GM21528 (cell line): ENCODE data around the gene TOGARAM1.

ENCODE experiments used
- ATAC-seq: cut with Tn5 transposase; IDR thresholded peaks from one replicate; pipeline ENCODE4 v1.9.1; 2021; ENCODE audit warnings: mild to moderate bottlenecking, moderate library complexity; ENCODE audit not compliant: unreplicated experiment, low FRiP score

TOGARAM1 gene, protein sequence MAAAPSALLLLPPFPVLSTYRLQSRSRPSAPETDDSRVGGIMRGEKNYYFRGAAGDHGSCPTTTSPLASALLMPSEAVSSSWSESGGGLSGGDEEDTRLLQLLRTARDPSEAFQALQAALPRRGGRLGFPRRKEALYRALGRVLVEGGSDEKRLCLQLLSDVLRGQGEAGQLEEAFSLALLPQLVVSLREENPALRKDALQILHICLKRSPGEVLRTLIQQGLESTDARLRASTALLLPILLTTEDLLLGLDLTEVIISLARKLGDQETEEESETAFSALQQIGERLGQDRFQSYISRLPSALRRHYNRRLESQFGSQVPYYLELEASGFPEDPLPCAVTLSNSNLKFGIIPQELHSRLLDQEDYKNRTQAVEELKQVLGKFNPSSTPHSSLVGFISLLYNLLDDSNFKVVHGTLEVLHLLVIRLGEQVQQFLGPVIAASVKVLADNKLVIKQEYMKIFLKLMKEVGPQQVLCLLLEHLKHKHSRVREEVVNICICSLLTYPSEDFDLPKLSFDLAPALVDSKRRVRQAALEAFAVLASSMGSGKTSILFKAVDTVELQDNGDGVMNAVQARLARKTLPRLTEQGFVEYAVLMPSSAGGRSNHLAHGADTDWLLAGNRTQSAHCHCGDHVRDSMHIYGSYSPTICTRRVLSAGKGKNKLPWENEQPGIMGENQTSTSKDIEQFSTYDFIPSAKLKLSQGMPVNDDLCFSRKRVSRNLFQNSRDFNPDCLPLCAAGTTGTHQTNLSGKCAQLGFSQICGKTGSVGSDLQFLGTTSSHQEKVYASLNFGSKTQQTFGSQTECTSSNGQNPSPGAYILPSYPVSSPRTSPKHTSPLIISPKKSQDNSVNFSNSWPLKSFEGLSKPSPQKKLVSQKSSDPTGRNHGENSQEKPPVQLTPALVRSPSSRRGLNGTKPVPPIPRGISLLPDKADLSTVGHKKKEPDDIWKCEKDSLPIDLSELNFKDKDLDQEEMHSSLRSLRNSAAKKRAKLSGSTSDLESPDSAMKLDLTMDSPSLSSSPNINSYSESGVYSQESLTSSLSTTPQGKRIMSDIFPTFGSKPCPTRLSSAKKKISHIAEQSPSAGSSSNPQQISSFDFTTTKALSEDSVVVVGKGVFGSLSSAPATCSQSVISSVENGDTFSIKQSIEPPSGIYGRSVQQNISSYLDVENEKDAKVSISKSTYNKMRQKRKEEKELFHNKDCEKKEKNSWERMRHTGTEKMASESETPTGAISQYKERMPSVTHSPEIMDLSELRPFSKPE (N-terminal part only)

DNA sequence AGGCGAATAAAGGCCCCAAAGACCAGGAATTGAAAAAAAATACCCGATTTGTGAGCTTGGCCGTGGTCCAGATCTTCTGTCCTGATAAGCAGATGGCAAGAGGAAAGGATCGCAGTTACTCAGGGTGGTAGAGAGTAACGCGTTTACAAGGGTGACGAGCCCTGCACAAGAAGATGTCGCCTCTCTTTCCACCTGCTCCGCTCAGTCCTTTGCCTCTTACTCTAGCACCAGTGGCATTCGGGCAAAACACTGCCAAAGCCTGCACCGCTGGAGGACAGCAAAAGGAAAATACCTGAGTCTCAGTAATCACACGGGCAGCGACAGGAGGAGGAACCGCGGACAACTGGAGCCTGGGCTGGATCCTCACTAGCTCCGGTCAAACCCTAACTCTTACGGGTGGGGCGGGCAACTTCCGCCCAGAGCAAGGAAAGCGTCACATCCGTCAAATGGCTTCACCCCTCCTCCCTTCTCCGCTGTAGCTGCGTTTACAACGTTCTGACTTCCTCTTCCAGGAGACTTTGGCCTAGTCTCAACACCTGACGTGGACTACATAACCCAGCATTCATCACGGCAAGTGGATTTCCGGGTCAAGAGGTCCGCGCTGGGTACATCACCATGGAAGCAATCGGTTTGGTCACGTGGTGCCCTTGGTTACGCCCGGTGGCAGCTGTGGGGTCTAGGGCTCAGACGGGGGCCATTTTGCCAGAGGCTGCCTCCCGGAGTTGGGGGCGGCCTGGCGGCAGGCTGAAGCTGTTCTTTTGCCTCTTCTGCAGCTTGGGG, at the start of gene TOGARAM1, which contains the start of gene KLHL28:
TOGARAM1 (plus strand) TSS at position 637 of the 780 bp plus-strand sequence. CDS start 232 bp downstream, outside the sequence.
KLHL28 (minus strand) TSS at position 394 of the 780 bp plus-strand sequence. CDS start 16,019 bp downstream, outside the sequence.
- ATAC-seq: peak; percentile 95

DNA sequence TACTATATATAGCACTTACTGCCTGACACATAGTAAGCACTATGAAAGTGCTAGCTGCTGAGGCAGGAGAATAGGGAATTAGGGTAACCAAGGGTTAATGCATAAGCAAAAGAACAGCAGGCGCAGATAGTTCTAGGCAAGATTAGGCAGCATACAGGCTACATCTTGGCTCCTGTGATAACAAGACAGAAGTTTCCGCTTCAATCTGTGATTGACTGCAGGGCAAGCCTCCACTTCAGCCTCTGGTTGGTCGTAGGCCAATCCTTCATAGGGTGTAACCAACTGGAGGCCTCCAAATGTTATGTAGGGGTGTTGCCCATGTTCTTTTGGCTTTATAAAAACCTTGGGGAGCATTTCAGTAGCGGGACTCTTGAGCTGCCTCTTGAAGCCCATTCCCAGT, 47.1 kb upstream of the TOGARAM1 start:
- ATAC-seq: no peak

DNA sequence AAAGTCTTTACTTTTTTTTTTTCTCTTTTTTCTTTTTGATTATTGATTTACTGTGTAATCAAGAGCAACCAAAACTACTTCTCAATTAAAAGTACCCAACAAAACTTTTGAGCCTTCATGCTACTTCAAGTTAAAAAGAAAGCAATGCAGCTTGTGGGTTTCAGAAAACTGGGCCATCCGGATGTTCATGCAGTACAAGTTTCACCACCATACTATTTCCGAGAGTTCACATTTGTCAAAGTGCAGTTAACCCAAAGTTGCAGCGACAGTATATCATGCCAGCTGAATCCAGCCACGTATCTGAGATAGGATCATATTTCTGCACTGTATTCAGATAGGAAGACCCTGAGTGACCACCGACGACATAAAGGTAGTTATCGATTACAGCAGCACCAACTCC, 33.2 kb upstream of the TOGARAM1 start:
- ATAC-seq: no peak

DNA sequence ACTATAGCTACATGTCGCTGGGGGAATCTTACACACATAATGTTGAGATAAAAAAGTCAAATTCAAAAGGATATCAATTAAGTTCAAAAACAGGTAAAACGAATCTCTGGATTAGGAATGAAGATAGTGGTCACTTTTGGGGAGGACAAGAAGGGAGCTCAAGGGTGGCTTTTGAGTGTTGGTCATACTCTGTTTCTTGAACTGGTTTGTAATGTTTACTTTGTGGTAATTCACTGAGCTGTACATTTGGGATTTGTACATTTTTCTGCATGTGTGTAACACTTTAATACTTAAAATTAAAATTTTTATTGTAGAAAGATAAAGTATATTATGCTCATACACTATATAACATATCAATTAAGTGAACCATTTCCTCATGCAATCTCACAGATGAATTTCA, 26.8 kb upstream of the TOGARAM1 start:
- ATAC-seq: no peak

DNA sequence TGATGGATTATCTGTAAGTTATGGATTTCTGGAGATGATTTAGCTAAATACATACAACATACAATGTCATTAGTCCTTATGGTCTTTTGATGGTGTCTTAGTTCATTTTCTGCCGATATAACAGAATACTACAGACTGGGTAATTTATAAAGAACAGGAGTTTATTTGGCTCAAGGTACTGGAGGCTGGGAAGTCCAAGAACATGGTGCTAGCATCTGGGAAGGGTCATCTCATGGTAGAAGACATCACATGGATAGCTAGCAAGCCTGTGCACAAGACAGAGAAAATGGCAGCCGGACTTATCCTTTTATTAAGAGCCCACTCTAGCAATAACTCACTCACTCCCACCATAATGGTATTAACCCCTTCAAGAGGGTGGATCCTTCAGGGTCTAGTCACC, 24.4 kb upstream of the TOGARAM1 start:
- no peak for ATAC-seq

DNA sequence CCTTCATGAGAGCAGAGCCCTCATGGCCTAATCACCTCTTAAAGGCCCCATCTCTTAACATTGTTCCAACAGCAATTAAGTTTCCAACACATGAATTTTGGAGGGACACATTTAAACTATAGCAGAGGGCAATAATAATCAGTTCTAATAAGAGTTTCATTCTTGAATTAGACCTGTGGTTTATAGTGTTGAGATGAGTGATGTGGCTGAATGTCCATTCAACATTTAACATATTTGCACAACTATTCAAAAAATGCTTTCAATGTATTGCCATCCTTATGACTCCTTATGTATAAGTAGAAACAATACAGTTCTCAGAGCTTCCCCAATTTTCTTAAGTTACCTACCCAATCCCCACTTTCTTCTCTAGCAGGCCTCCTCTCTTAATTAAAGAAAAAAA, 21.8 kb upstream of the TOGARAM1 start:
- ATAC-seq: no peak

DNA sequence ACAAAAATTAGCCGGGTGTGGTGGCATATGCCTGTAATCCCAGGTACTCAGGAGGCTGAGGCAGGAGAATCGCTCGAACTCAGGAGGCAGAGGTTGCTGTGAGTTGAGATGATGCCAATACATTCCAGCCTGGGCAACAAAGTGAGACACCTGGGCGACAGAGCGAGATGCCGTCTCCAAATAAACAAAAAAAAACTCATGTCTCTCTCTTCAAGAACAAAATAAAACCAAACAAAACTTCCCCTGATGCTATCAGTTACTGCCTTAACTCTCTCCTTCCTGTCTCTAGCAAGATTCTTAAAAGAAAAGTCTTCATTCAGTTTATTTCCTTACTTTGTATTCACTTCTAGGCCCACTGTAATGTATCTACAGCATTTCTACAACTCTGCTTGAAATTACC, 21.0 kb upstream of the TOGARAM1 start:
- ATAC-seq: no peak

DNA sequence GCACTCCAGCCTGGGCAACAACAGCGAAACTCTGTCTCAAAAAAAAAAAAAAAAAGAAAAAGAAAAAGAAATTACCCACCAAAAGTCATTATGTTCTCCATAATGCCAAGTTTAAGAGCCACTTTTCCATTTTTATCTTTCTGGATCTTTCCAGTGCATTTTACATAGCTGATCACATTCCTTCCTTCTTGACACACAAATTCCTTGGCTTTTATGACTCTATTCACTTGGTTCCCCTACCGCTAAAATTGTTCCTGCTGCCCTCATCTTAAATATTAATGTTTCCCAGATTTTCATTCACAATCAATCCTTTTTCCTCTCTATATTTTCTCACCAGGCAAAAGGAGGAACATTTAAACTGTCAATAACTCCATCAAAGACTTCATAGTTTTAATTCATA, 20.4 kb upstream of the TOGARAM1 start:
- no peak for ATAC-seq

DNA sequence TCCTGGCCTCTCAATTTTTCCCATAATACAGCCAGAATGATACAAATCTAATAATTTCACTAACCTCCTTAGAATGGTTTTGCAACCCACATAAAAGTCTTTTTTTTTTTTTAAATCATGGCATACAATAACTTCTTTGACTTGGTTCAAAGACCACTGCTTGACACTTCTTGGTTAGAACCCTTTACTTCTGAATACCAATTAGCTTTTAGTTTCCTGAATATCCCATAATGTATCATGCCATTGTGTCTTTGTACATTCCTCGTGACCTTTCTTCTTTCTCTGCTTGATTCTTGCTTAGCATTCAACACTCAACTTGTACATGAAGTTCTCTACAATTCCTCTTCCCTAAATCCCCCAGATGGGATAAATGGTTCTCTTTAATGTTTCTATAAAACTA, 19.6 kb upstream of the TOGARAM1 start:
- no peak for ATAC-seq

DNA sequence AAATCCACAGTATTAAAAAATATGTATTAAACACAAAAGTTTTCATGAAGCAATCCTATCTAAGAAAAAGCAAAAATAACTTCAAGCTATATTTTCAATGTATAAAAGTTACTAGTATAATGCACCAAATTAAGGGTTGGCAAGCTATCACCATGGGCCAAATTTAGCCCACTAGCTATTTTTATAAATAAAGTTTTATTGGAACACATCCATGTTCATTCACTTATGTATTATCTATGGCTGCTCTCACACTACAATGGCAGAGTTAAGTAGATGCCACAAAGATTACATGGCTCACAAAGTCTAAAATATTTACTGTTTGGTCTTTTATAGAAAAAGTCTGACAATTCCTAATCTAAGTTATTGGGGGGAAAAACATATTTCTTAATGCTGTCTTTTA, 17.9 kb upstream of the TOGARAM1 start:
- no peak for ATAC-seq

DNA sequence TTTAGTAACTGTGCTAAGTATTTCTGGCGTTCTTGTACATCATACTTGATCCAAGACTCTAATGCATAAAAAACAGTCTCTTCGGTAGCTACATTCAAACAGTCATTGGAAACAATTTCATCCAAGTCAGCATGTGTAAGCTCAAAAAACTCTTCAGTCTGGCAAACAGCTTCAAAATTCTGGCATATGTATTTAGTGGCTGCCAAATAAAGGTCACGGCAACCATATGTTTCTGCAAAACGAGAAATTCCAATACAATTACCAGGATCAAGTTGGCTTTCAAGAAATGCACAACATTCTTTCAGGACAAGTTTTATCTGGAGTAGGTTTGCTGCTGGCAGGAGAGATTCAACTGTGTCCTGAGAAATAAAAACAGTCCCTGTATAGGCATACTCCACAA, 16.7 kb upstream of the TOGARAM1 start:
- ATAC-seq: no peak

DNA sequence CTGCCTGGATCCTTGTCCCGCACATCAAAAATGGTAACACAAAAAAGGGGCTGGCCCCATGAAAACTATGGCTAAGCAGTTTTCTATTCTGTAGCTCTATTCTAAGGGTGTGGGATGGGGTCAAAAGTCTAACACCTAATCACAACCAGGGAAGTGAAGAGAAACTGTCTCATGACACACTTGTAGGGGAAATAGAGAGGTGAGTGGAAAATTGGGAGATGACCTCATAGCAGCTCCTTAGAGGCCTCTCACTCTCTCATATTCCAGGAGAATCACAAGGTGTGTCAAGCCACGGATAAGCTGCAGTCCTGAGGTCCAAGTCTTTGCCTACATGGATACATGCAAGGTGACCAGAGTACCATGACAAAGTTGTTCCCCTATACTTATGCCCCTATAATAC, 10.9 kb upstream of the TOGARAM1 start:
- no peak for ATAC-seq

DNA sequence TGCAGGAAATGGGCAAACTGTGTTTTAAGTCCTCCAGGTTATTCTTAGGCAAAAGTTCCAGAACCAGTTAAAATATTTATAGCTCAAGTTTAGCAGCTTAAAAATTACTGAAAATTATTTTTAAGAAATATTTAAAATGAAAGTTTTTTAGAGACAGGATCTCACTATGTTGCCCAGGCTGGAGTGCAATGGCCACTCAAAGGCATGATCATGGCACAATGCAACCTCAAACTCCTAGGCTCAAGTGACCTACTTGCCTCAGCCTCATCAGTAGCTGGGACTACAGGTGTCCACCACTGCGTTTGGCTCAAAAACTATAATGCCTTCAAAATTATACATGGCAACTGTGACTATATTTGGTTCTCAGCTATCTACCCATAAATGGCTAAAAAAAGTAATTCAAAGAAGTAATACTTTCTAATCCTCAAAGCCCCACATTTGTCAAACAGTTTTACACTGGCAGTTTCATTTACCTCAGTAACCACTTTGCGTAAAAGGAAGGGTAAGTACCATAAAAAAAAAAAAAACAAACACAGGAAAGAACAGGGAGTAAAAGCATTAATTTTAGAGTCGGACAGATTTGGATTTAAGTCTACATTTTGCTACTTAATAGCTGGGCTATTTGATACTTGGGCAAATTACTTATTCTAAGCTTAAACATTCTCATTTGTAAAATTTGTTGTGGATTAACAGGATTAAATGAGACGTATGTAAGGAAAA, 9.4 kb upstream of the TOGARAM1 start:
- ATAC-seq: no peak

DNA sequence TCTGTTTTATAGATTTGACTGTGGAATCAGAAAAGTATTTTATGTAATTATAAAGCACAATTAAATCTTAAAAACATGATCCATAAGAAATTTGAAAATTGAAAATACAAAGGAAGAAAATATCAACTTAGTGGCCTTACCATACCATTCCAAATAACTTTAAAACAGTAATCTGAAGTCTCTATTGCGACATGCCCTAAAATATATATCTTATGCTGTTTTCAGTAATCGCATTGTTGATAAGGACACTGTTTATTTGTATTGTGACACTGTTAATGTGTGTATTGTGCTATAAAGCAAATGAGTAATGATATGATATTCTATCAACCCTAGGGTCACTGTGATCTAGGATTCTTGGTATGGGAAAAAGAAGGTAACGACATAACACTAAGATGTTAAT, 7.2 kb upstream of the TOGARAM1 start:
- no peak for ATAC-seq

DNA sequence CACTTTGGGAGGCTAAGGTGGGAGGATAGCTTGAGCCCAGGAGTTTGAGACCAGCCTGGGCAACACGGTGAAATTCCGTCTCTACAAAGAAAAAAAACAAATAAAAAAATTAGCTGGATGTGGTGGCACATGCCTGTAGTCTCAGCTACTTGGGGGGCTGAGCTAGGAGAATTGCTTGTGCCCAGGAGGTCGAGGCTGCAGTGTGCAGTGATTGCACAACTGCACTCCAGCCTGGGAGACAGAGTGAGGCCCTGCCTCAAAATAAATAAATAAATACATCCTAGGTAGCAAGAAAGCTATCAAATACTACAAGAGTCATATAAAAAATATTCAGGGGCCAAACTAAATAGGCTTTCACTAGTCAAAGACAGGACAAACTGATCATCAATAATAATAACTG, 6.5 kb upstream of the TOGARAM1 start:
- ATAC-seq: no peak

DNA sequence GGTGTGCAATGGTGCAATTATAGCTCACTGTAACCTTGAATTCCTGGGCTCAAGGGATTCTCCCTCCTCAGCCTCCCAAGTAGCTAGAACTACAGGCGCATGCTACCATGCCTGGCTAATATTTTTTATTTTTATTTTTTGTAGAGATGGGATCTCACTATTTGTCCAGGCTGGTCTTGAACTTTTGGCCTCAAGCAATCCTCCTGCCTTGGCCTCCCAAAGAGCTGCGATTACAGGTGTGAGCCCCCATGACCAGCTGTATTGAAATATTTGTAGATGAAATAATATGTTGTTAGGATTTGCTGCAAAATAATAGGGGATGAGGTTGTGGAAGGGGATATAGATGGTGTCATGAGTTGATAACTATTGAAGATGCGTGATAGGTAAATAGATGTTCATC, 5.1 kb upstream of the TOGARAM1 start:
- no peak for ATAC-seq

DNA sequence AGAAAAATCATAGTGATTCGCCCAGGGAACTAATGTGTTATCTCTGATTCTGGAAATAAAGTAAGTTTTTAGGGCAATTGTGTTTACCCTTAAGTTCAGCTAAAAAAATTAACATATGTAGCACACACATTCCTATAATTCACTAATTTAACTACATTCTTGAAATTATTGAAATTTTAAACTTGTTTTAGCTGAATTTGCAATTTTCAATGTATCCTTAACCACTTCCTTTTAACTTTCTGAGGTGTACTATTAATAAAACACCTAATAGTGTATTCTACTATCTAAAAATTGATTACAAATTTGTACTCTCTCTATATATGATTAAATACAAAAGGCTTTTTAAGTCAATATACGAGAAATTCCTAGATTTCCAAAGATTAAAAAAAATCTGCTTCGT, 2.5 kb upstream of the TOGARAM1 start:
- no peak for ATAC-seq

DNA sequence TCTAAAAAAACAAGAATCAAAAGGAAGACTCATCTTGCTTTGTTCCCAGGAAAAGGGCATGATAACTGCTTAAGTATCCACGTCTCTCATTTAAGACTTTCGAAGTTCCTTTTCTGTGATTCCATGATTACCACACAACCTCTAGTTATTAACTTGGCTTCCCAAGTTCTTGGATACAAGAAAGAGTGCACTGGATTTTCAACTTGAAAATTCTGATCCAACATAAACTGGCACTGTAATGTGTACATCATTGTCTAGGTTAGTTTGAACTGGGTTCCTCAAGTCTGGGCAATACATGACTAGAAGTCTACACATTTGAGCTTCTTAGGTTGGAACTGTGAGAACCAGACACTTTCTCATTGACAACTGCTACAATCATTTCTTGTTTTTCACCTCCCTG, 1.8 kb upstream of the TOGARAM1 start:
- no peak for ATAC-seq

DNA sequence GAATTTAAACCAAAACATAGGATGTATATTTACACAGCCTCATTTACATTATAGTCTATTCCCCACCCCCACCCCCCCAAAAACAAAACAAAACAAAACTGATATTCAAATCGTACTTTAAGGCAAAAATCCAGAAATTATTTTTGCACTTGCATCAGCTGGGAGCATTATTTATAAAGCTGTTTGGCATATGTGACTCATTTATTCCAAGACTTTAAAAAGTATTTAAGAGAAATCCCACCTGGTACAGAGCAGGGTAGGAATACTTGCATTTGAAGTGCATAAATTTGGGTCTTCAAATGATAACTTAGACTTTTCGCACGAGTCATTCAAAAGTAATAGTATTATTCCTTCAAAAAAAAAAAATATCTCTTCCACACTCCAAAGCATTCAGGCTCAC, 1.3 kb upstream of the TOGARAM1 start:
- ATAC-seq: no peak
